NT2/D1 (cell line): ENCODE data around the gene P3H3.

Experiments
- YY1 ChIP-seq: IDR thresholded peaks from 2 replicates; pipeline ENCODE4 v1.6.1; 2011; ENCODE audit not compliant: insufficient read length, insufficient read depth
- ZNF274 ChIP-seq: IDR thresholded peaks from 2 replicates; pipeline ENCODE4 v1.6.1; 2011; ENCODE audit warnings: mild to moderate bottlenecking, low read depth, low read length

GRCh38 chr12:6834873-6835272 lies 6.7 kb downstream of the P3H3 start:
- TF ChIP-seq YY1 (no peak), ZNF274 (no peak)
